CD8-positive, alpha-beta memory T cell (primary cell): ENCODE measurements around the gene TPRA1. TPM values are rescaled to one million over a fixed set of nuclear protein-coding genes. Genes with fewer than 3 reads are reported as not detected.

Experiments used
- CTCF ChIA-PET: fragments of 350-600 bp; sonication (Branson Sonifier 250); formaldehyde crosslinking; loops from one replicate; lab custom pipeline; 2021; ENCODE audit warnings: antibody characterized with exemption; lab: Charles Lee
- POLR2A ChIA-PET: fragments of 350-600 bp; sonication (Branson Sonifier 250); formaldehyde crosslinking; loops from one replicate; lab custom pipeline; 2021; ENCODE audit warnings: antibody characterized with exemption; lab: Charles Lee
- DNase-seq, 5 donors: peaks; one replicate each; pipeline versions ENCODE4 v3.0.0 to v3.0.0-alpha.2; 2020 to 2022; ENCODE audit warnings: mixed read lengths in 1 of 5
- H3K27ac ChIP-seq: one replicate; pipeline ENCODE4 v1.7.0; 2013; ENCODE audit warnings: low read depth, mild to moderate bottlenecking, low read length, moderate library complexity
- H3K27me3 ChIP-seq: 2 replicates; pipeline ENCODE4 v1.7.0; 2013; ENCODE audit warnings: low read length, mild to moderate bottlenecking; ENCODE audit not compliant: insufficient read depth, poor library complexity, severe bottlenecking
- H3K36me3 ChIP-seq: 2 replicates; pipeline ENCODE4 v1.7.0; 2013; ENCODE audit warnings: mild to moderate bottlenecking, low read length, moderate library complexity; ENCODE audit not compliant: insufficient read depth
- H3K4me1 ChIP-seq: 2 replicates; pipeline ENCODE4 v1.7.0; 2013; ENCODE audit warnings: mild to moderate bottlenecking, low read length, moderate library complexity; ENCODE audit not compliant: insufficient read depth
- H3K4me3 ChIP-seq: 2 replicates; pipeline ENCODE4 v1.7.0; 2013; ENCODE audit warnings: mild to moderate bottlenecking, low read length
- H3K9me3 ChIP-seq: 2 replicates; pipeline ENCODE4 v1.7.0; 2013; ENCODE audit warnings: mild to moderate bottlenecking, low read length
- H3K27ac Mint-ChIP-seq, 8 donors: one replicate each; pipeline ENCODE4 v1.8.0; 2020 to 2021; ENCODE audit warnings: mixed read lengths in 8 of 8, mild to moderate bottlenecking in 6 of 8, inconsistent platforms in 3 of 8, moderate library complexity in 3 of 8
- H3K27me3 Mint-ChIP-seq, 2 donors: one replicate each; pipeline ENCODE4 v1.8.0; 2020 to 2021; ENCODE audit warnings: mixed read lengths in 2 of 2, mild to moderate bottlenecking in 1 of 2, moderate library complexity in 1 of 2
- H3K36me3 Mint-ChIP-seq, 3 donors: one replicate each; pipeline ENCODE4 v1.8.0; 2020 to 2021; ENCODE audit warnings: mixed read lengths in 3 of 3, inconsistent platforms in 1 of 3, mild to moderate bottlenecking in 1 of 3
- H3K4me1 Mint-ChIP-seq, 3 donors: one replicate each; pipeline ENCODE4 v1.8.0; 2020 to 2021; ENCODE audit warnings: mixed read lengths in 3 of 3, inconsistent platforms in 1 of 3, mild to moderate bottlenecking in 1 of 3
- H3K4me3 Mint-ChIP-seq, 7 donors: one replicate each; pipeline ENCODE4 v1.8.0; 2020 to 2021; ENCODE audit warnings: mixed read lengths in 7 of 7, mild to moderate bottlenecking in 6 of 7, moderate library complexity in 4 of 7, inconsistent platforms in 2 of 7
- H3K9me3 Mint-ChIP-seq, 5 donors: one replicate each; pipeline ENCODE4 v1.8.0; 2020 to 2022; ENCODE audit warnings: mixed read lengths in 5 of 5, mild to moderate bottlenecking in 3 of 5, moderate library complexity in 2 of 5, inconsistent platforms in 1 of 5
- polyA plus RNA-seq: library from polyadenylated mRNA; unstranded; fragments of 300-500 nt; fragmentation: Illumina TruSeq; gene quantifications from one replicate; pipeline ENCODE4 v1.2.3, GENCODE V29; 2021
- total RNA-seq, 2 experiments: library from RNA; stranded (reverse); gene quantifications; one replicate each; pipeline ENCODE4 v1.2.3, GENCODE V29; 2021

The TPRA1 gene
- total and polyA plus RNA-seq, 3 experiments from 2014 or later, result 30.4 to 52.1 (median 48.9) TPM

DNA sequence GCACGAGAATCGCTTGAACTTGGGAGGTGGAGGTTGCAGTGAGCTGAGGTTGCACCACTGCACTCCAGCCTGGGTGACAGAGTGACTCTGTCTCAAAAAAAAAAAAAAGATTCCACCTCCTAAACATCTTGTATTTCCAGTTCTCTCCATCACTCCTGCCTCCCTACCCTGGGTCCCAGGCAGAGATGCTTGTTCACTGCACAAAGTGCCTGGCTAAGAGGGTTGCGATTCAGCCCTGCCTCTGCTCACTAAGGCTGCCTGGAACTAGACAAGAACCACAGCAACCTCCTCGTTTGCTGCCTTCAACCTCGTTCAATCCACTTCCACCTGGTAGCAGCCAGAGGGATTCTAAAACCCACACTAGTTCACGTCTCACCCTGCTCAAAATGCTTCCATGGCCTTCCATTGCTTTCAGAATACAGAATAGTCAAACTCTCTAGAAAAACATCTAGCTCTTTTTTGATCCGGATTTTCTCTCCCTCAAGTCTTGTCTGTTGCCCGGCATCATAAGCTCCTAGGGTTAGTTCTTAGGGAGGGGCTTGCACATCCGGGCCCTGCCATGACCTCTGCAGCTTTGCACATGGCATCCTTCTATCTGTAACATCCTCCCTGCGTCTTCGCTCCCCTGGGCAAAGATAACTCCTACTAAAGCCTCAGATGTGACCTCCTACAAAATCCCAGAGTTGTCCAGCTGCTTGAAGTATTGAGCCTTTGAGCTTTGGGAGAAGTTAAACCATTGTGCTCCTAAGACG, 6.7 kb upstream of the TPRA1 start:
- no peaks in the 10 kb centered on the region for H3K27me3 ChIP-seq
- CTCF ChIA-PET, result interaction anchor here (0.6 to 3.7 kb wide), 6 partner anchors 8 to 29 kb away, joined by 3 to 34 read pairs (median 4); no protein-coding TSS in a partner anchor
- POLR2A ChIA-PET, result interaction anchor here (0.5 to 1.4 kb wide), 5 partner anchors 8 to 76 kb away, joined by 3 to 4 read pairs (median 4); partner anchors contain the start of gene ABTB1
- no peaks in the 10 kb centered on the region for H3K9me3 Mint-ChIP-seq
- H3K27ac Mint-ChIP-seq, result peak overlapping the region in 6 of 8 donors; percentile 63 to 93 (median 76)
- no peaks in the 10 kb centered on the region for H3K27me3 Mint-ChIP-seq
- no peaks in the 10 kb centered on the region for H3K9me3 ChIP-seq
- peak overlapping the region; percentile 76 to 95 (median 84) for H3K4me3 Mint-ChIP-seq
- peak overlapping the region; percentile 31 for H3K27ac ChIP-seq
- peaks cover 0 to 6% (median 0%) of the 10 kb centered on the region in 3 donors for H3K36me3 Mint-ChIP-seq
- peaks cover 17 to 32% (median 28%) of the 10 kb centered on the region in 3 donors for H3K4me1 Mint-ChIP-seq
- peak overlapping the region; percentile 71 for H3K4me3 ChIP-seq
- H3K36me3 ChIP-seq, result no peaks in the 10 kb centered on the region
- peaks cover 18% of the 10 kb centered on the region for H3K4me1 ChIP-seq
- no peak for DNase-seq

- no peak for DNase-seq
- H3K4me3 ChIP-seq, result no peak overlapping the region
- no peaks in the 10 kb centered on the region for H3K27me3 ChIP-seq
- peak overlapping the region in 2 of 8 donors; percentile 2 to 47 for H3K27ac Mint-ChIP-seq
- POLR2A ChIA-PET, result no interaction called here
- no peaks in the 10 kb centered on the region for H3K9me3 ChIP-seq
- peaks cover 28% of the 10 kb centered on the region for H3K4me1 ChIP-seq
- no peaks in the 10 kb centered on the region for H3K27me3 Mint-ChIP-seq
- H3K27ac ChIP-seq, result no peak overlapping the region
- CTCF ChIA-PET, result no interaction called here
- peaks cover 0 to 5% (median 0%) of the 10 kb centered on the region in 3 donors for H3K36me3 Mint-ChIP-seq
- peaks cover 22 to 39% (median 36%) of the 10 kb centered on the region in 3 donors for H3K4me1 Mint-ChIP-seq
- peak overlapping the region in 2 of 7 donors; percentile 29 to 63 for H3K4me3 Mint-ChIP-seq
- H3K36me3 ChIP-seq, result no peaks in the 10 kb centered on the region
- no peaks in the 10 kb centered on the region for H3K9me3 Mint-ChIP-seq
Observed at GRCh38 chr3:127595303-127595702, 4.8 kb upstream of the TPRA1 start.

- Histone ChIP-seq H3K36me3 (no peaks in the 10 kb centered on the region), H3K4me1 (peaks cover 25% of the 10 kb centered on the region), H3K27me3 (no peaks in the 10 kb centered on the region), H3K27ac (no peak overlapping the region), H3K9me3 (no peaks in the 10 kb centered on the region), H3K4me3 (no peak overlapping the region)
- ChIA-PET CTCF (no interaction called here), POLR2A (no interaction called here)
- H3K4me3 Mint-ChIP-seq, result peak overlapping the region in 3 of 7 donors; percentile 47 to 82 (median 60)
- H3K4me1 Mint-ChIP-seq, result peaks cover 26 to 42% (median 38%) of the 10 kb centered on the region in 3 donors
- H3K27ac Mint-ChIP-seq, result peak overlapping the region in 2 of 8 donors; percentile 6 to 83
- H3K27me3 Mint-ChIP-seq, result no peaks in the 10 kb centered on the region
- no peaks in the 10 kb centered on the region for H3K9me3 Mint-ChIP-seq
- no peak for DNase-seq
- peaks cover 0 to 4% (median 0%) of the 10 kb centered on the region in 3 donors for H3K36me3 Mint-ChIP-seq
Observed at GRCh38 chr3:127593178-127593577, 2.6 kb upstream of the TPRA1 start.

DNA sequence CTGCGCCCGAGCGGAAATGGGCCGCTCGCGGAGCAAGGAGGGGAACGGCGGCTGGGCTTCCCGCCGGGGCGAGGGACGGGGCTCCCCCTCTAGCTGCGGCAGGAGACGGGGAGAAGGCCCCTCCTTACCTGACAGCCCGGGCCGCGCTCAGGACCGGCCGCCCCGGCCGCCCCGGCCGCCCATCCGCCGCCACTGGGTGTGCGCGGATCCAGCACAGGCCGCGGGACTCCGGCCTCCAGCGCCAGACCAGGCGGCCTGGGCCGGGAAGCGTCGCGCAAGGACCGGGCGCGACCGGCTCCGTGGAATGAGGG, 296 bp downstream of the TPRA1 start:
- peak in 3 of 5 donors; percentile 7 to 55 (median 24) for DNase-seq
- H3K36me3 Mint-ChIP-seq, result peaks cover 0 to 8% (median 0%) of the 10 kb centered on the region in 3 donors
- H3K27ac Mint-ChIP-seq, result peak overlapping the region; percentile 61 to 98 (median 95)
- peaks cover 29 to 55% (median 47%) of the 10 kb centered on the region in 3 donors for H3K4me1 Mint-ChIP-seq
- Histone ChIP-seq H3K4me1 (peaks cover 17% of the 10 kb centered on the region), H3K27ac (peak overlapping the region; percentile 64), H3K36me3 (no peaks in the 10 kb centered on the region), H3K4me3 (peak overlapping the region; percentile 69), H3K9me3 (no peaks in the 10 kb centered on the region), H3K27me3 (no peaks in the 10 kb centered on the region)
- peak overlapping the region; percentile 95 to 99 (median 97) for H3K4me3 Mint-ChIP-seq
- H3K9me3 Mint-ChIP-seq, result no peaks in the 10 kb centered on the region
- ChIA-PET POLR2A (interaction anchor here (1.0 to 2.3 kb wide), 5 partner anchors 9 to 82 kb away, joined by 4 to 13 read pairs (median 7); partner anchors contain the start of gene ABTB1), CTCF (interaction anchor here (1.0 to 2.0 kb wide), 6 partner anchors 7 to 106 kb away, joined by 3 to 9 read pairs (median 4); partner anchors contain the start of gene MCM2)
- no peaks in the 10 kb centered on the region for H3K27me3 Mint-ChIP-seq

DNA sequence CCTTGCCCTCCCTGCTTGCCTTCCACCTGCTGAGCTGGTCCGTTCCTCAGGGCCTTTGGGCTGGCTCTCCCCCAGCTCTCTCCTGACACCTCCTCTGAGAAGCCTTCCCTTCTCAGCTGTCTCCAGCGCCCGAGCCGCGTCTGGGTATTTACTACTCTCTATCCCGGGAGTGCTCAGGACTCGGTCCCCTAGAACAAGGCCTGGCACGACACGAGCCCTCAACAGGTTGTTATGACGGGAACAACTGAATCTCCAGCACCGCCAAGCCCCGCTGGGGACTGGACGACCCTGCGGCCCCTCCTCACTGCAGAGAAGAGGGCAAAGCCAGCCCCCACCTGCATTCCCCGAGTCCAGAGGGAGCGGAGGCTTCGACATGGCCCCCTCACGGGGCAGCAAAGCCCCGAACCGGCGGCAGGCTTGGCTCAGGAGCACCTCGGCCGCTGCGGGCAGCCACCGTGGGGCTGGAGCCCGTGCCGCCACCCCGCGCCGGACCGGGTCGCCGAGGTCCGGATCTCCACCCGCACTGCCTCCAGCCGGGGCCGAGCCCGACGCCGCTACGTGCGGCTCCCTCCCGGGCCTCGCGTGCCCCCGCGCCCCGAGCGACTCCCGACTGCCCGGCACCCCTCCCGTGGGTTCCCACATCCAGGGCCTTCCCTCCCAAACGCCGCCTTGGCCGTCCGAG, 792 bp downstream of the TPRA1 start:
- POLR2A ChIA-PET, result interaction anchor here (1.0 to 2.3 kb wide), 5 partner anchors 8 to 83 kb away, joined by 4 to 13 read pairs (median 7); partner anchors contain the start of gene ABTB1
- Mint-ChIP-seq H3K4me1 (peaks cover 34 to 60% (median 51%) of the 10 kb centered on the region in 3 donors), H3K9me3 (no peaks in the 10 kb centered on the region), H3K4me3 (peak overlapping the region; percentile 84 to 99 (median 97)), H3K36me3 (peaks cover 0 to 8% (median 0%) of the 10 kb centered on the region in 3 donors), H3K27me3 (no peaks in the 10 kb centered on the region), H3K27ac (peak overlapping the region; percentile 23 to 96 (median 70))
- no peaks in the 10 kb centered on the region for H3K36me3 ChIP-seq
- H3K4me1 ChIP-seq, result peaks cover 17% of the 10 kb centered on the region
- CTCF ChIA-PET, result interaction anchor here (1.3 to 2.0 kb wide), 6 partner anchors 8 to 45 kb away, joined by 3 to 13 read pairs (median 4); partner anchors contain the start of gene MCM2
- H3K9me3 ChIP-seq, result no peaks in the 10 kb centered on the region
- no peaks in the 10 kb centered on the region for H3K27me3 ChIP-seq
- H3K27ac ChIP-seq, result peak overlapping the region; percentile 64
- DNase-seq, result peak in 2 of 5 donors; percentile 11 to 23
- H3K4me3 ChIP-seq, result peak overlapping the region; percentile 69

- Histone ChIP-seq H3K27ac (no peak overlapping the region), H3K4me3 (peak overlapping the region; percentile 69), H3K9me3 (no peaks in the 10 kb centered on the region), H3K36me3 (no peaks in the 10 kb centered on the region), H3K4me1 (peaks cover 17% of the 10 kb centered on the region), H3K27me3 (no peaks in the 10 kb centered on the region)
- Mint-ChIP-seq H3K27me3 (no peaks in the 10 kb centered on the region), H3K36me3 (peaks cover 0 to 8% (median 0%) of the 10 kb centered on the region in 3 donors), H3K9me3 (no peaks in the 10 kb centered on the region), H3K27ac (peak overlapping the region; percentile 35 to 96 (median 76)), H3K4me3 (peak overlapping the region; percentile 84 to 97 (median 84)), H3K4me1 (peaks cover 38 to 65% (median 55%) of the 10 kb centered on the region in 3 donors)
- ChIA-PET CTCF (interaction anchor here (0.7 to 1.7 kb wide), 5 partner anchors 9 to 103 kb away, joined by 3 to 13 read pairs (median 4); partner anchors contain the start of gene MCM2), POLR2A (interaction anchor here (1.3 kb wide), 1 partner anchor 9 kb away, joined by 4 read pairs; no protein-coding TSS in a partner anchor)
- peak in 1 of 5 donors; percentile 21 for DNase-seq
Observed at GRCh38 chr3:127588806-127589577, 1.5 kb downstream of the TPRA1 start.

DNA sequence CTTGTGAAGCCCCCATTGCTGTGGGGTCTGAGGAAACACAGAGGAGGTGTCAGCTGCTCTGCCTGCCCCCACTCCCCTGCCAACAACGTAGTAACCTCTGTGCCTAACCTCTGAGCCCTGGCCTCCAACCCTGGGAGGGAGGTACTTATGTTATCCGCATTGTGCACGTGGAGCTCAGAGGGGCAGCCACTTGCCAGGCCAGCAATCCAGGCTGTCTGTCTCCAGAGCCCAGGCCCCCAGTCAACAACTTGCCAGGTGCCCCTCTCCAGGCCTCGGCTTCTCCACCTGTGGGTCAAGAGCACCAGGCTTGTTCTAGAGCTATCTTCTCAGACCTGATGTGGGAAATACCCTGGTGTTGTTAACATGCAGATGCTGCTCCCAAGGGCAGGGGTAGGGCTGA, 2.7 kb downstream of the TPRA1 start:
- POLR2A ChIA-PET, result interaction anchor here (1.1 kb wide), 1 partner anchor 10 kb away, joined by 4 read pairs; the partner anchor contains the start of gene MCM2

More for the DNA sequence above, 2.7 kb downstream of the TPRA1 start:
- Mint-ChIP-seq H3K36me3 (peaks cover 0 to 9% (median 0%) of the 10 kb centered on the region in 3 donors), H3K27ac (no peak overlapping the region), H3K9me3 (no peaks in the 10 kb centered on the region), H3K4me1 (peaks cover 38 to 65% (median 53%) of the 10 kb centered on the region in 3 donors), H3K27me3 (no peaks in the 10 kb centered on the region), H3K4me3 (peak overlapping the region in 1 of 7 donors; percentile 63)
- Histone ChIP-seq H3K36me3 (no peaks in the 10 kb centered on the region), H3K4me3 (no peak overlapping the region), H3K4me1 (peaks cover 17% of the 10 kb centered on the region), H3K27ac (no peak overlapping the region), H3K9me3 (no peaks in the 10 kb centered on the region), H3K27me3 (no peaks in the 10 kb centered on the region)
- CTCF ChIA-PET, result interaction anchor here (1.2 to 5.5 kb wide), 2 partner anchors 8 to 12 kb away, joined by 3 to 48 read pairs; no protein-coding TSS in a partner anchor
- DNase-seq, result no peak
